Measurements from ENCODE around the gene GSK3B.
A peak's percentile ranks its signal among the peaks of the same experiment; 100 is the strongest.

Gene GSK3B

GRCh38 chr3:119944091-119944490 lies 150.2 kb downstream of the GSK3B start:
- Histone ChIP-seq H3K4me2 (ENCODE audit: low read depth, low read length) (peak overlapping the region; percentile 76), H3K36me3 (replicated peaks; ENCODE audit: insufficient read depth, low read length) (no peaks in the 10 kb centered on the region), H3K27me3 (replicated peaks; ENCODE audit: insufficient read depth, low read length) (no peaks in the 10 kb centered on the region), H3K79me2 (ENCODE audit: low read length) (peaks cover 36% of the 10 kb centered on the region), H3F3A (ENCODE audit: insufficient read depth, low read length) (peaks cover 15% of the 10 kb centered on the region), H3K4me3 (ENCODE audit: low read length) (peak overlapping the region; percentile 40), H3K9me3 (replicated peaks; ENCODE audit: insufficient read depth, low read length) (no peaks in the 10 kb centered on the region), H3K9me2 (replicated peaks; ENCODE audit: insufficient read depth, low read length) (no peaks in the 10 kb centered on the region), H4K20me1 (ENCODE audit: insufficient read depth, low read length) (peaks cover 4% of the 10 kb centered on the region), H2AFZ (ENCODE audit: low read length) (no peak overlapping the region), H3K27ac (ENCODE audit: low read length) (peak overlapping the region; percentile 36; the same call in 1 of the 2 replicates), H3K9ac (ENCODE audit: low read length) (no peak overlapping the region), H3K4me1 (ENCODE audit: low read length) (peaks cover 17% of the 10 kb centered on the region; the same call in 1 of the 2 replicates)
- TF ChIP-seq CTCF (IDR thresholded peaks at IDR 0.05; ENCODE audit: low read length) (no peak), EZH2phosphoT487 (IDR thresholded peaks at IDR 0.05; ENCODE audit: low read length) (no peak), EZH2 (optimal IDR thresholded peaks at IDR 0.05; ENCODE audit: low read depth, low read length) (no peak)
- DNase-seq = peak; percentile 73

DNA sequence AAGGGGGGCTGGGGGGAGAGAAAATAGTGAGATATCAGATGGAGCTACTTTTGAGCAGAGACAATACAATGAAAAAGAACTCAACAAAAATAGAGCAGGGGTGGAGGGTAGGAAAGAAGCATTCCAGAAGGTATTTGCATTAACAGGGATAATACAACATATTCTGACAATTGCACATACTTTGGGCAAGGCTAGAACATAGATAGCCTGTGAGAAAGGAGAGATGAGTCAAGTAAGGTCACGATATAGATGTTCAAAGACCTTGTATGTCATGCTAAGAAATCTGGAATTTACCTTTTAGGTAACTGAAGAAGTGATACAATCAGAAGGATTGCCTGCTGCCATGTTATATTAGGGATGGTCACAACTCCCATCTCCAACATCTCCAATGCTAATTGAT lies 155.2 kb downstream of the GSK3B start:
- H3F3A ChIP-seq (ENCODE audit: insufficient read depth, low read length) = peaks cover 5% of the 10 kb centered on the region; the same call in 1 of the 2 replicates
- TF ChIP-seq EZH2phosphoT487 (IDR thresholded peaks at IDR 0.05; ENCODE audit: low read length) (no peak), EZH2 (optimal IDR thresholded peaks at IDR 0.05; ENCODE audit: low read depth, low read length) (no peak), CTCF (IDR thresholded peaks at IDR 0.05; ENCODE audit: low read length) (no peak)
- H3K4me2 ChIP-seq (ENCODE audit: low read depth, low read length) = no peak overlapping the region
- H3K79me2 ChIP-seq (ENCODE audit: low read length) = peaks cover 67% of the 10 kb centered on the region
- no peak overlapping the region for H2AFZ ChIP-seq (ENCODE audit: low read length)
- no peak for DNase-seq
- H3K9me2 ChIP-seq (replicated peaks; ENCODE audit: insufficient read depth, low read length) = no peaks in the 10 kb centered on the region
- peaks cover 14% of the 10 kb centered on the region for H4K20me1 ChIP-seq (ENCODE audit: insufficient read depth, low read length)
- no peaks in the 10 kb centered on the region for H3K27me3 ChIP-seq (replicated peaks; ENCODE audit: insufficient read depth, low read length)
- no peak overlapping the region for H3K9ac ChIP-seq (ENCODE audit: low read length)
- H3K27ac ChIP-seq (ENCODE audit: low read length) = no peak overlapping the region
- H3K4me3 ChIP-seq (ENCODE audit: low read length) = no peak overlapping the region
- H3K4me1 ChIP-seq (ENCODE audit: low read length) = 0 out of 2 replicates have a peak, but pooled peaks cover 8% of the 10 kb centered on the region
- no peaks in the 10 kb centered on the region for H3K9me3 ChIP-seq (replicated peaks; ENCODE audit: insufficient read depth, low read length)
- no peaks in the 10 kb centered on the region for H3K36me3 ChIP-seq (replicated peaks; ENCODE audit: insufficient read depth, low read length)

GRCh38 chr3:119937229-119937628 lies 157.0 kb downstream of the GSK3B start:
- no peak overlapping the region for H3K27ac ChIP-seq (ENCODE audit: low read length)
- no peaks in the 10 kb centered on the region for H3K27me3 ChIP-seq (replicated peaks; ENCODE audit: insufficient read depth, low read length)
- no peak overlapping the region for H3K4me2 ChIP-seq (ENCODE audit: low read depth, low read length)
- H3K9me2 ChIP-seq (replicated peaks; ENCODE audit: insufficient read depth, low read length) = no peaks in the 10 kb centered on the region
- H4K20me1 ChIP-seq (ENCODE audit: insufficient read depth, low read length) = peaks cover 9% of the 10 kb centered on the region; the same call in 1 of the 2 replicates
- no peak overlapping the region for H3K9ac ChIP-seq (ENCODE audit: low read length)
- no peak overlapping the region for H3K4me3 ChIP-seq (ENCODE audit: low read length)
- peaks cover 71% of the 10 kb centered on the region for H3K79me2 ChIP-seq (ENCODE audit: low read length)
- no peak overlapping the region for H2AFZ ChIP-seq (ENCODE audit: low read length)
- H3K4me1 ChIP-seq (ENCODE audit: low read length) = no peaks in the 10 kb centered on the region
- TF ChIP-seq CTCF (IDR thresholded peaks at IDR 0.05; ENCODE audit: low read length) (no peak), EZH2phosphoT487 (IDR thresholded peaks at IDR 0.05; ENCODE audit: low read length) (no peak), EZH2 (optimal IDR thresholded peaks at IDR 0.05; ENCODE audit: low read depth, low read length) (no peak)
- no peaks in the 10 kb centered on the region for H3F3A ChIP-seq (ENCODE audit: insufficient read depth, low read length)
- no peaks in the 10 kb centered on the region for H3K36me3 ChIP-seq (replicated peaks; ENCODE audit: insufficient read depth, low read length)
- H3K9me3 ChIP-seq (replicated peaks; ENCODE audit: insufficient read depth, low read length) = no peaks in the 10 kb centered on the region
- peak; percentile 12 for DNase-seq
